ENCODE measurements around the gene UPB1. TPM values are rescaled to one million over a fixed set of nuclear protein-coding genes. Genes with fewer than 3 reads are reported as not detected.
A peak's percentile ranks its signal among the peaks of the same experiment; 100 is the strongest.

UPB1 gene
- total and polyA plus RNA-seq, 10 of the 15 experiments (the other 5 are each of a cell fraction or from before 2014, with no cell fraction given) = 0.89 to 20.5 (median 3.1) TPM

GRCh38 chr22:24503843-24504338 is 8.8 kb downstream of the UPB1 start:
- BruUV-seq (replicated peaks) = TSS peak; percentile 73
- TF ChIP-seq BMI1 (IDR thresholded peaks at IDR 0.05; ENCODE audit: borderline replicate concordance) = no peak
- TF ChIP-seq MTA3 (IDR thresholded peaks at IDR 0.05; ENCODE audit: borderline replicate concordance, low read length) = no peak
- TF ChIP-seq ZNF687 (IDR thresholded peaks at IDR 0.05) = peak; percentile 19; the same call in 1 of the 2 replicates
- no peak for TF ChIP-seq MTA2 (IDR thresholded peaks at IDR 0.05; ENCODE audit: low read depth)
- TF ChIP-seq BHLHE40 (IDR thresholded peaks at IDR 0.05; ENCODE audit: borderline replicate concordance in 1 of 2, low read depth in 2 of 2, low read length in 1 of 2) = 0 out of 4 replicates have a peak, but pooled peaks of 1 of the 2 experiments have one; percentile 4
- Histone ChIP-seq H3K79me2 (ENCODE audit: control insufficient read depth, insufficient read depth, low read length) (no peaks in the 10 kb centered on the region), H3K27ac (ENCODE audit: control insufficient read depth, insufficient read depth) (peak overlapping the region; percentile 68), H4K20me1 (ENCODE audit: control insufficient read depth, insufficient read depth) (no peaks in the 10 kb centered on the region), H3K36me3 (ENCODE audit: control insufficient read depth in 2 of 2, insufficient read depth in 2 of 2, low read length in 1 of 2) (no peaks in the 10 kb centered on the region), H3K4me3 (peak overlapping the region; percentile 30; the same call in 1 of the 2 replicates), H3K9me3 (replicated peaks; ENCODE audit: control insufficient read depth, insufficient read depth, low read length) (no peaks in the 10 kb centered on the region), H3K4me2 (ENCODE audit: control insufficient read depth, insufficient read depth) (peak overlapping the region; percentile 77), H3K27me3 (replicated peaks in 1 of 2; ENCODE audit: control insufficient read depth in 2 of 2, insufficient read depth in 2 of 2, low read length in 1 of 2) (no peaks in the 10 kb centered on the region; a peak in 1 of 4 replicates), H3K9ac (ENCODE audit: control insufficient read depth, insufficient read depth, low read length) (peak overlapping the region; percentile 50), H3K4me1 (ENCODE audit: control insufficient read depth, insufficient read depth, low read length) (peaks cover 39% of the 10 kb centered on the region), H2AFZ (ENCODE audit: control insufficient read depth, low read depth, low read length) (no peak overlapping the region; the same call in none of the 2 replicates)
- ChIA-PET RAD21 (ENCODE audit: unreplicated experiment) (interaction anchor here (0.7 to 8.3 kb wide), 9 partner anchors 9 to 220 kb away, joined by 3 to 111 read pairs (median 9); partner anchors contain the start of gene ADORA2A), CTCF (interaction anchor here (0.8 to 14.8 kb wide), 14 partner anchors 8 to 287 kb away, joined by 3 to 332 read pairs (median 5); partner anchors contain the start of gene ADORA2A), SMC1A (ENCODE audit: uncharacterized antibody, unreplicated experiment) (interaction anchor here (0.7 to 8.2 kb wide), 19 partner anchors 10 to 218 kb away, joined by 3 to 122 read pairs (median 5); partner anchors contain the start of gene ADORA2A), POLR2A (interaction anchor here (0.5 to 6.7 kb wide), 11 partner anchors 11 to 147 kb away, joined by 3 to 48 read pairs (median 6); partner anchors contain the start of gene ADORA2A)
- FAIRE-seq (no peak), DNase-seq (ENCODE audit: low read depth, low spot score) (no peak), ATAC-seq (peak; percentile 7)
- intact Hi-C loops (cut with micrococcal nuclease; ENCODE audit: unreplicated experiment) (loop anchor here (1.0 to 2.0 kb wide), 3 partner anchors 69 to 179 kb away; no protein-coding TSS in a partner anchor), in situ Hi-C loops (cut with MboI) (no loop called here)
- 57% methylated on average over 5 of the region's 5 CpGs for WGBS (ENCODE audit: insufficient coverage, insufficient replicate concordance, low lambda C conversion rate, missing lambda C conversion rate)

Data from GM12878 (cell line).